Fibroblast of villous mesenchyme (primary cell): ENCODE results near the gene FBXO8. TPM values are rescaled to one million over a fixed set of nuclear protein-coding genes. Genes with fewer than 3 reads are reported as not detected.
A peak's percentile ranks its signal among the peaks of the same experiment; 100 is the strongest.

Experiments used
- DNase-seq: peaks from one replicate; pipeline ENCODE4 v3.0.0-alpha.2; 2010; ENCODE audit warnings: low read depth
- H3K4me3 ChIP-seq: 2 replicates; pipeline ENCODE4 v1.5.1; 2011; ENCODE audit warnings: low read depth, mild to moderate bottlenecking, low read length
- total RNA-seq: library from RNA; depleted of rRNA; stranded (reverse); fragments of >200 nt; gene quantifications from 2 replicates; pipeline ENCODE4 v1.2.3, GENCODE V29; 2012
- TF ChIP-seq, protein P1 (sequence below): IDR thresholded peaks from 2 replicates; pipeline ENCODE4 v1.5.1; 2012; ENCODE audit warnings: low read depth, mild to moderate bottlenecking, low read length; ENCODE audit not compliant: insufficient read depth

The FBXO8 gene
- total RNA-seq, 1 donor, result 32.8 TPM

DNA sequence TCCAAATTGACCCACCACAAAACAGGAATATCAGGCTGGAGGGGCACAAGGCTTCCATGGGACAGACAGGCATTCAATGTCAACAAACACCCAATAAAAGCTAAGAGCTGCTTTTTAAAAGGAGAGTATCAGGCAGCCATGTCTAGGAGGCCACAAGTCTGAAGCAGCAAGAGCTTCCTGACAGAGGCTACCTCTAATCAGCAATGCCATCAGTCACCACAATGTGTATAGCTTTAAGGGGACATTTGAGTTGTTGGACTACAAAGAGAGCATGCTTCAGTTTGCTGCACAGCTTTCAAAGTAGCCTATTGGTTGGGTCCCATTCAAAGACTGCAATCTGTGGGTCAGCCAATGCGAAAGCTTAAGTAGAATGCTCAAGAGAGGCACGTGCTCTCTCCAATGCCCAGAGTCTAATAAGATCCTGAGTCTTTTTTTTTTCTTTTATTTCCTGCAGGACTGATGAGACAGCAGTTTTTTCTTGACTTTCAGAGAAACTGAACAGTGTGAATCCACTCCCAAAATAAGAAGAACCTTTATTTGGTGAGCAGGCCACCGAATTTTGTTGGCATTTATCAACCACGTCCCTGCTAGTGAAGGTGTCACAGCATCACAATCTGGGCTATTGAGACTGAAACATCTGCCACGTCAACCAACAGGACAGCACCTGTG, 92.5 kb downstream of the FBXO8 start:
- TF ChIP-seq, protein P1, sequence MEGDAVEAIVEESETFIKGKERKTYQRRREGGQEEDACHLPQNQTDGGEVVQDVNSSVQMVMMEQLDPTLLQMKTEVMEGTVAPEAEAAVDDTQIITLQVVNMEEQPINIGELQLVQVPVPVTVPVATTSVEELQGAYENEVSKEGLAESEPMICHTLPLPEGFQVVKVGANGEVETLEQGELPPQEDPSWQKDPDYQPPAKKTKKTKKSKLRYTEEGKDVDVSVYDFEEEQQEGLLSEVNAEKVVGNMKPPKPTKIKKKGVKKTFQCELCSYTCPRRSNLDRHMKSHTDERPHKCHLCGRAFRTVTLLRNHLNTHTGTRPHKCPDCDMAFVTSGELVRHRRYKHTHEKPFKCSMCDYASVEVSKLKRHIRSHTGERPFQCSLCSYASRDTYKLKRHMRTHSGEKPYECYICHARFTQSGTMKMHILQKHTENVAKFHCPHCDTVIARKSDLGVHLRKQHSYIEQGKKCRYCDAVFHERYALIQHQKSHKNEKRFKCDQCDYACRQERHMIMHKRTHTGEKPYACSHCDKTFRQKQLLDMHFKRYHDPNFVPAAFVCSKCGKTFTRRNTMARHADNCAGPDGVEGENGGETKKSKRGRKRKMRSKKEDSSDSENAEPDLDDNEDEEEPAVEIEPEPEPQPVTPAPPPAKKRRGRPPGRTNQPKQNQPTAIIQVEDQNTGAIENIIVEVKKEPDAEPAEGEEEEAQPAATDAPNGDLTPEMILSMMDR, result no peak
- no peak for DNase-seq
- H3K4me3 ChIP-seq, result no peak overlapping the region

DNA sequence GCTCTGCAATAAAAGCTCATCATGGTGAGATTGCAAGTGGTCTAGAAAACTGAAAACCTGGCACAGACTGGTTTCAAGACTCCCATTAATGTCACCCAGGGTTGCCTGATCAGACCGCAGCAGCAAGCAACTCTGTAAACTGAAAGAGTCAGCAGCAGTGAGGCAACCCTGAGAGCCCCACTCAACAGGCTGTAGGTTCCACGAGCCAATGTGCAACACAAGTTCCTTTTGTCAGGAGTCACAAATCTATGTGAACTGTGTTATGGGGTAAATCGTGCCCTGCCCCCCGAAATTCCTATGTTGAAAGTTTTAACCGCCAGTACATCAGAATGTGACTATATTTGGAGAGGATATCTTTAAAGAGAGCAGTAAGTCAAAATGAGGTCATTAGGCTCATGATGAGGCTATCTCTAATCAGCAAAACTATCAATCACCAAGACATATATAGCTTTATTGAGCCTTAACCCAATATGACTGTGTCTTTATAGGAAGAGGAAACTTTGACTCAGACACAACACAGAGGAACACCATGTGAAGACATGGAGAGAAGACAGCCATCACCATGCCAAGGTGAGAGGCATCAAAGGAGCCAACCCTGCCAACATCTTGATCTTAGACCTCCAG, 94.0 kb downstream of the FBXO8 start:
- TF ChIP-seq, protein P1, result no peak
- H3K4me3 ChIP-seq, result no peak overlapping the region
- DNase-seq, result peak; percentile 89

Other genes starting within 250 kb of the FBXO8 start
- 10.0 and 16.0 TPM in 2 replicates for gene CEP44, start 244 bp upstream of the FBXO8 start, total RNA-seq
- 0.97 TPM in 1 of 2 replicates, not detected in the other for gene HPGD, start 238.8 kb upstream of the FBXO8 start, total RNA-seq